Sciatic nerve (tissue), 2 donors: ENCODE results near the gene ARIH1. TPM values are rescaled to one million over a fixed set of nuclear protein-coding genes. Genes with fewer than 3 reads are reported as not detected.

Experiments
- ATAC-seq: fragments of 200-7000 bp; cut with Tn5 transposase; one replicate; pipeline ENCODE4 v1.9.1; 2020; ENCODE audit warnings: mild to moderate bottlenecking, moderate library complexity
- DNase-seq: peaks from one replicate; pipeline ENCODE4 v3.0.0-alpha.2; 2020; ENCODE audit warnings: low spot score
- intact Hi-C: fragments of 100-400 bp; cut with DNase I; formaldehyde crosslinking; loops from one replicate; pipeline ENCODE4 v1.14.2; 2022
- total RNA-seq: library from RNA; stranded (reverse); fragmentation: NEBNext Ultra II Directional; extraction: Animal tissue kit (Norgen Biotek cat#: 25700); gene quantifications from one replicate; pipeline ENCODE4 v1.2.1, GENCODE V29; 2021
- donor health status: DM: no; HTN: no; CAD: no.
- donor health status: DM: no; HTN: no; CAD: no.

The ARIH1 gene
- total RNA-seq, 1 donor from 2014 or later = 175 TPM

DNA sequence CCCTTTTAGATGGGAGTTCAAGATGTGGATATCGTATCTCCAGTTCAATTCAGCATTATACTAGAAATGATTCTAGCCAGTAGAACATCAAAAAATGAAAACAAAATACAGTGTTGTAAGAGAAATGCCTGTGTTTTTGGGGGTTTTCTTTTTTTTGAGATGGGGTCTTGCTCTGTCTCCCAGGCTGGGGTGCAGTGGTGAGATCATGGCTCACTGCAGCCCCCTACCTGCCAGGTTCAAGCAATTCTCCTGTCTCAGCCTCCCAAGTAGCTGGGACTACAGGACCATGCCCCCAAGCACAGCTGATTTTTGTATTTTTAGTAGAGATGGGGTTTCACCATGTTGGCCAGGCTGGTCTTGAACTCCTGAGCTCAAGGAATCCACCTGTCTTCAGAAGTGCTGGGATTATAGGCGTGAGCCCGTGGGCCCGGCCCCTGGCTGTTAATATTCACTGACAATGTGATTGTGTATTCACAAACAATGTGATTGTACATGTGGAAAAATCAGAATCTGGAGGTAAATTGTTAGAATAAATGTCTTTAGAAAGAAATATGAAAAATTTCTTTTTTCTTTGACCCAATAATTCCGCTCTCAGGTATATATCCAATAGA, 59.0 kb downstream of the ARIH1 start:
- ATAC-seq (no peak), DNase-seq (no peak)
- intact Hi-C loops = no loop called here

DNA sequence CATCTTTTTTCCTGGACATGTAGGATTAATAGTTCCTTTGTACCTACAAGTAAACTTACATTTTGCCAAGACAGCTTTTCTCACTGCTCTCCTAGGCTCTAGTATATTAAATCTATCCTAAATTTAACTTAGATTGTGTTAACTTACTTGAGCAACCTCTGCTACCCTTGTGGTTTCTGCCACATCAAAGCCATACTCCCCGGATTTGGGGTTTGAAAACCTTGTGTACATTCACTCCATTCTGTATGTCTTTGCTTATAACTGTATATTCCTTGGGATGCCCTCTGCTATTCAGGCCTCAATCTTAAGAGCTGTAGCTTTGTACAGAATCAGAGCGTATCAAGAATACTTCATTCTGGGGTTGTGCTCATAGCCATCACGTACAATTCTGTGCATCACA, 60.4 kb downstream of the ARIH1 start:
- no peak for DNase-seq
- intact Hi-C loops = no loop called here
- no peak for ATAC-seq

DNA sequence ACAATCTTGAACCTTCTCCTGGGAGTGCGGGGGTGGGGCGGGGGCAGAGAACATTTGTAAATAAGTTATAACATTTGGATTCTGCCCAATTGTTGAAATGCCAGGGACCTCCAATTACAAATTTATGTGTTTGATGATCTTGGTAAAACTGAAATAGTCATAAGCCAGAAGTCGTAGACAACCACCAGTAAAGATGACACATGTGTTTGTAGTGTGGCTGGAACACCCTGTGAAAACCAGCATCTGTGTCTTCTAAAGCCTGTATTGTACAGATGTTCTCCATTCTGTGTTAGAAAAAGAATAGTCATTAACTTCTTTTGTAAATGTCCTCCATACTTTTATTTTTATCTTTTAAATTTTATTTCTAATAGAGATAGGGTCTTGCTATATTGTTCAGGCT, 61.8 kb downstream of the ARIH1 start:
- ATAC-seq (no peak), DNase-seq (no peak)
- intact Hi-C loops = no loop called here

DNA sequence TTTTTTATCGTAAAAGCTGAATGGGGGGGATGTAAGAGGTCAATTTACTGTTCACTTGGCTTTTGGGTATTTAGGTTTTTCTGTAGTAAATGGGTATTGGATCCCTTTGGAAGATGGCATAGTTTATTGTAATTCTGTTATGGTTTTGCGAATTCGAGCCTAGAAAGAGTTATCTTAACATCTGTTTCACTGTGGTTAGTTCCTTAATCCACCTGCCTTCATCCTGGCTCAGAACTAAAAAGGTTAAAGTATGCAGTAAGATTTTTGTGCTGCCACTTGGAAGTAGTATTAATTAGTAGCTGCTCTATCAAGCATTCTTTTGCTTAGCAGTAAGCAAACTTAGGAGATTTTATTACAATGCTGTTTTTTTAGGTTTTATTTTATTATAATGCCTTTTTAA, 62.4 kb downstream of the ARIH1 start:
- intact Hi-C loops = no loop called here
- DNase-seq = no peak
- ATAC-seq = no peak

DNA sequence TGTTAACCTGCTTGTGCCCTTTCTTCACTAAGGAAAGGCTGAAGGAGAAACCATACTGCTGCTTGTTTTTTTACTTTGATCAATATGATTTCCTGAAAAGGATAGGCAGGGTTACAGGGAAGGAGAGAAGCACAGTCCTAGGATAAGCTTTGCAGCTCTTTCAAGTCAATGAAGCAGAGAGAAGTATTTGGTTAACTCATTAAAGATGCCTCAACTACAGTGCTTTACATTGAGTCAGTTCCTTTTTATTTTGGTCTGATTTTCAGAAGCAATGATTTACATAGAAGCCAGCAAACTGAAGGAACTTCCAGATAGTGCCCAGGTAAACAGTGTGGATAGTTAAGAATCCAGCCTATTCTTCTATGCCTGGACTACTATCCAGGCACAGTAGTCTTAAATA, 64.8 kb downstream of the ARIH1 start:
- no peak for ATAC-seq
- DNase-seq = no peak
- intact Hi-C loops = no loop called here

DNA sequence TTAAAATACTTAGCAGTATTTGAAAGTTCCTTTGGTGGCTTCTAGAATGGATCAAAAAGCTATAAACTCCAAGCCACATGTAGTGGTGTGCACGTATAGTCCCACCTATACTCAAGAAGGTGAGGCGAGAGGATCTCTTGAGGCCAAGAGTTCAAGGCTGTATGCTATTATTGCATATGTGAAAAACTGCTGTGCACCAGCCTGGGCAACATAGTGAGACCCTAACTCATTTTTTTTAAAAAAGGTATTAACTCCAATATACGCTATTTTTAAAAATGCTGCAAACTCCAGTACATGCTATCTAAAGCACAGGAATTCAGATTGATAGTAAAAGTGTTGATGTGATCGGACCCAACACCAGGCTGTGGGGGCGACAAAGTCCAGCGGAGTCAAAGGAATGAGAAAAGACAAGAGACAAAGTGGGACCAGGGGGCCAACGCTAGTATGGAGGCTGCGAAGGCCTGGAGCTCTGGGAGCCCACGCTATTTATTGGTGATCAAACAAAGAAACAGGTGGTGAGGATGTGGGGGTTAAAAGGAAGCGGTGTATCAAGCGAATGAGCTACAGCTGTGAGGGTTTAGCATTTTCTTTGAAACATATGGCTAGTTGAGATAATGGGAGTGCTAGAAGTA, 66.6 kb downstream of the ARIH1 start:
- DNase-seq (no peak), ATAC-seq (no peak)
- intact Hi-C loops = no loop called here

DNA sequence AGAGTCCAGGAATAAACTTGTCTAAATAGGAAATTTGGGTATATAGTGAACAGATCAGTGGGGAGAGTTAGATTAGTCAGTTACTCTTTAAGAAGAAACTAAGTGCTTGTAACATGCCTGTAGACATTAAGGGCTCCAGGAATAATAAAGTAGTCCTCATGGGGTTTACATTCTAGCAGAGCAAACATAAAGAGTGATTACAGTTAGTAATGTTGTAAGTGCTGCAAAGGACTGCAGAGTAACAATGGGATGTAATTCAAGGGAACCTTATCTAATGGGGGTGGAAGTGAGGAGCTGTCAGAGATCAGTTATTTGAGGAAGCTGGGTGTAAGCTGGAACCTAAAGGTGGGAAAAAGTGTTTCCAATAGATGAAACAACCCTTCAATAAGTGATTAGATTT, 67.5 kb downstream of the ARIH1 start:
- DNase-seq (no peak), ATAC-seq (no peak)
- intact Hi-C loops = no loop called here

DNA sequence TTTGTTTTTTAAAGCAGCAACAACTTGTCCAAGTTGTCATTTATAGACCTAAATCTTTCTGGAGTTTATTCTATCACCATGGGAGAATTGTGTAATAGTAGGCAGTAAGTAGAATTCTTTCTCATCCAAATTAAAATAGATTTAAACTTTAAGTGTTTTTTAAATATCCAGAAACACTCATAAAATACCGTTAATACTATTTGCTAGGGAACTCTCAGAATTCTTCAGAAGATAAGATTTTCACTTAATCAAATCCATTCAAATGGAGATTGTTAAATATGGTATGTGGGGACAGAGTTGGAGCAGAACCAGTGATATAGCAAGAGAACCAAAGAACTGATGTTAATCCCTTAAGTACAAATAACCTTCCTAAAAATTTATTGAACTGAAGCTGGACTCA, 71.0 kb downstream of the ARIH1 start:
- ATAC-seq (no peak), DNase-seq (no peak)
- intact Hi-C loops = no loop called here

DNA sequence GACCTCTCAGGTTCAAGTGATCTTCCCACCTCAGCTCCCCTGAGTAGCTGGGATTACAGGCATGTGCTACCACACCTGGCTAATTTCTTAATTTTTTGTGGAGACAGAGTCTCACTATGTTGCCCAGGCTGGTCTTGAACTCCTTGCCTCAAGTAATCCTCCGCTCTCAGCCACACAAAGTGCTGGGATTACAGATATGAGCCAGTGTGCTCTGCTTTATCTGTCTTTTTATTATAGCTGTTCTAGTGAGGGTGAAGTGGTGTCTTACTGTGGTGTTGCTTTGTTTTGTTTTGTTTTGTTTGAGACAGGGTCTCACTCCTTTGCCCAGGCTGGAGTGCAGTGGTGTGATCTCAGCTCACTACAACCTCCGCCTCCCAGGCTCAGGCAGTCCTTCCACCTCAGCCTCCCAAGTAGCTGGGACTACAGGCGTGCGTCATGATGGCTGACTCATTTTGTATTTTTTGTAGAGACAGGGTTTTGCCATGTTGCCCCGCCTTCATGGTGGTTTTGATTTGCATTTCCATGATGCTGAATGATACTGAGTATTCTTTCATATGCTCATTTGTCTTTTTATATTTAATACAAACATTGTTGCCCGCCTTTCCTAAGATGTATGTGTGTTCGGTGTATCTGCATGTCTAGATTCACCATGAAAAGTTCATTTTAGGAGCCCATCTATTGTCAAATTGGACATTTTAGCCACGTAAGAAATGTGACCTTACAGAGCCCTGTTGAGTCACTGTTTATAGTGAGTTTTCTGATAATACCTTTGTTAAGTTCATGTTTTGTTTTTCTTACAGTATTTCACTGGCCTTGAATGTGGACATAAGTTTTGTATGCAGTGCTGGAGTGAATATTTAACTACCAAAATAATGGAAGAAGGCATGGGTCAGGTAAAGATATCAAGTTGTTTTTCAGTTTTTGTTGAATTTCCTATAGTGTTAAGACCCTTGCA, 80.6 kb downstream of the ARIH1 start:
- intact Hi-C loops = no loop called here
- ATAC-seq (no peak), DNase-seq (no peak)

DNA sequence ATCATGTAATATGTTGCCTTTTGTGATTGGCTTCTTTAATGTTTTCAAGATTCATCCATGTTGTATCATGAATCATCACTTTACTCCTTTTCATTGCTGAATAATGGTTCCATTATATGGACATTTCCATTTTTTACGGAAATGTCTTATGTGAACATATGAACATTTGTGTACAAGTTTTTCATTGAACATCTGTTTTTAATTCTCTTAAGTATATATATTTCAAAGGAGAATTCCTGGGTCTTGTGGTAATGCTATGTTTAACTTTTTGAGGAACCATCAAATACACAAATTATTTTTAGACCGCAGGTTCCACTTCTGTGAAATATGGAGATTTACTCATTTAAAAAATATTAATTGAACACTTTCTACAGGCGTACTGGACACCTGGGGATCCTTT, 85.7 kb downstream of the ARIH1 start:
- ATAC-seq (no peak), DNase-seq (no peak)
- intact Hi-C loops = no loop called here

DNA sequence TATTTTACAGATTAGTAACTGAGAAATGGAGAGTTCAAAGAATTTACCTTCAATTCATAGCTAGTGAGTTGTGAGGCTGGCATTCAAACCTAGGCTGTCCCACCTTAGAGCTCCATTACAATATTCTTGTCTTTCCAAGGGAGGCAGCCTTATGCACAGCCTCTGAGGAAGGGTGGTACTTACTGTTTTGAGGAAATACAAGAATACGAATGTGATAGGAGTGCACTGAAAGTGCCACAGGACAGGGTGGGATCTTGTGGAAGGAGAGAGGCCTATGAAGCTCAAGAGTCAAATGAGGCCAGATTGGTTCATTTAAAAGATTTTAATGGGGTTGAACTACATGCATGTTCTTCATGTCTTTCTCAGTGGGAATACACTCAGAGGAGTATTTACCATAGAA, 86.3 kb downstream of the ARIH1 start:
- intact Hi-C loops = no loop called here
- ATAC-seq (no peak), DNase-seq (no peak)

DNA sequence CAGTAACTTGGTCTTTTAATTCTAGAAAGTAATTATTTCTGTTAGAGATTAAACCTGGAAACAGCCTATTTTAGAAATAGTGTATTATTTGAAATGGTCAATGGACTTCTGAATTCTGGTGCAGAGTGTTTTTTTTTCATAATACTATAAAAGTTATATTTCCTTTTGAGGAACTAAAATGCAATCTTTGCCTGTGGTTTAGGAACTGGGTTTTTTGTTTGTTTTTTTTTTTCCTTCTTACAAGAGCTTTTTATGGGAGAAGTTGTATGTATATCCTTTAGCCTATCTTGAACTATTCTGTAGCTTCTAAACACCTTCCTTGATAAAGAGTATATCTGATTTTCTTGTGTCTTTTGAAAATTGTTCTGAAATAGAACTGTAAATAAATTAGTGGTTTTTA, 88.3 kb downstream of the ARIH1 start:
- intact Hi-C loops = no loop called here
- DNase-seq (no peak), ATAC-seq (no peak)

DNA sequence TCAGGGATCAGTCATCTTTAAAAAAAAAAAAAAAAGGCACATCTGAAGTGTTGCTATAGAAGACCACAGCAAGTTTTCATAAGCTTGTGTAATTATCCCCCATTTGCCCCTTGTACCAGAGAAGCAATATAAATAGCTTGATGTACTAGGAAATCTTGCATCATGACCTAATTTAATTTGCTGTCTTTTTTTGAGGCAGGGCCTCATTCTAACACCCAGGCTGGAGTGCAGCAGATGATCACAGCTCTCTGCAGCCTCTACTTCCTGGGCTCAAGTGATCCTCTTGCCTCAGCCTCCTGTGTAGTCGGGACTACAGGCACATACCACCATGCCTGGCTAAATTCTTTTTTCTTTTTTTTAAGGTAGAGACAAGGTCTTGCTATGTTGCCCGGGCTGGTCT, 88.7 kb downstream of the ARIH1 start:
- DNase-seq = no peak
- ATAC-seq = no peak
- intact Hi-C loops = no loop called here

DNA sequence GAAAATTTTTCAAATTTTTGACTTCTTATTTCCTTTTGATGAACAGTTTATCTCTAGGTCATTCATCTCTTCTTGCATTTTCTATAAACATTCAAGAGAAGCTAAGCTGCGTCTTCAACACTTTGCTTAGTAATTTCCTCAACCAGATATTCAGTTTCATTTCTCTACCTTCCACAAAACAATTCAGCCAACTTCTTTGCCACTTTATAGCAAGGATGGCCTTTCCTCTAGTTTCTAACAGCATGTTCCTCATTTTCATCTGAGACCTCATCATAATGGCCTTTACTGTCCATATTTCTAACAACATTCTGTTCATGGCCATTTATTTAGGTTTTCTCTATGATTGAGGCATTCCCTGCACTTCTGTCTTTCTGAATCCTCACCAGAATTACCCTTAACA, 90.0 kb downstream of the ARIH1 start:
- no peak for DNase-seq
- no peak for ATAC-seq
- intact Hi-C loops = no loop called here

DNA sequence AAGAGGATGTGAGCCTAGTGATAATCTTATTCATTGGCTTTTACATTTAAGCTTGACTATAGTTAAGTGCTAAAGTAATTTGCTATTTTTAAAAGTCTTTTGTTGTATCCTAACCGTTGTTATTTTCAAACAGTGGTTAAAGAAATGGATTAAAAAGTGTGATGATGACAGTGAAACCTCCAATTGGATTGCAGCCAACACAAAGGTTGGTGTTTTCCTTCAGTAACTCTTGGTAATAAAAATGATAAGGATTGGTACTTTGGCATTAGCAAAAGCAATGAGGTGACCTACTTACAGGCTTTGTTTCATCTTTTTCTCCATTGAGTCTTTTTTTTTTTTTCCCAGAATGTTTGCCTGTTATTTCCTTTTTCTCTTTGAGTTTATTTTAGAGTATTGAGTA, 92.8 kb downstream of the ARIH1 start:
- no peak for DNase-seq
- intact Hi-C loops = no loop called here
- no peak for ATAC-seq

DNA sequence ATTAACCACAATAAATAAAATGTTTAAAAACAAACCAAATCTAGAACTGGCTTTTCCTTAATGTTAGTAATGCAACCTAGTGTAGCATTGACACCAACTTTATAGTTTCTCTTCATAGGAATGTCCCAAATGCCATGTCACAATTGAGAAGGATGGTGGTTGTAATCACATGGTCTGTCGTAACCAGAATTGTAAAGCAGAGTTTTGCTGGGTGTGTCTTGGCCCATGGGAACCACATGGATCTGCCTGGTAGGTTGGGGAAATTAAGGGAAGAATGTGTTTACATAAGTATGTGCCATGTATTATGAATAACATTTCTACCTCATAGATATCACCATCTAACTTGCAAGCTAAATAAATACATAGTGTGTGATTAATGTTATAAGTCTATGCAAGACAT, 95.9 kb downstream of the ARIH1 start:
- no peak for ATAC-seq
- DNase-seq = no peak
- intact Hi-C loops = no loop called here

DNA sequence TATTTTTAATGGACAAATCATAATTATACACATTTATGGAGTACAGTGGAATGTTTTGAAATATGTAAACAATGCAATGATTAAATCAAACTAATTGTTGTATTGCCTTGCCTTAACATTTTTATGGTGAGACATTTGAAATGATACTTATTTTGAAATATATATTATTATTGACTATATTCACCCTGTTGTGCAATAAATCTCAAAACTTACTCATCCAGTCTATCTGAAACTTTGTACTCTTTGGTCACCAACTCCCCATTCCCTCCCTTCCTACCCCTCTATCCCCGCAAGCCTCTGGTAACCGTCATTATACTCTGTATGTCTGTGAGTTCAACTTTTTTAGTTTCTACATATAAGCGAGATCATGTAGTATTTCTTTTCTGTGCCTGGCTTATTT, 105.7 kb downstream of the ARIH1 start:
- intact Hi-C loops = no loop called here
- ATAC-seq (no peak), DNase-seq (no peak)

DNA sequence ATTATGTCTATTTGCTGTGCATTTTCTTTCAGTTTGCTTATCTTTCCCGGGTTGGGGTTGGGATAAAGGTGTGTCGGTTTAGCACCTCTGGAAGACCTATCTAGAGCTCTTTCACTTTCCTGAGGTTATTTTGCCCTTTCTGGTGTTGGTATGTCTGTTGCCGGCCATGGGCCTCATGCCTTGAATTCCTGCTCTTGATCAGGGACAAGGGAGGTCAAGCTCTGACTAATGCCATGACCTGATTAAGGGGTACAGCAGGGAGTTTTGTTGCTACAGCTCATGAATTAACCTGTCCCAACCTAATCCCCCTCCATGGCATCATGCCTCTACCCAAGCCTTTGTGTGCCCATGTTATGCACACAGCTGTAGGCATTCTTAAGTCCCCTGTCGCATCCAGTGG, 109.9 kb downstream of the ARIH1 start:
- ATAC-seq (no peak), DNase-seq (no peak)
- intact Hi-C loops = no loop called here

DNA sequence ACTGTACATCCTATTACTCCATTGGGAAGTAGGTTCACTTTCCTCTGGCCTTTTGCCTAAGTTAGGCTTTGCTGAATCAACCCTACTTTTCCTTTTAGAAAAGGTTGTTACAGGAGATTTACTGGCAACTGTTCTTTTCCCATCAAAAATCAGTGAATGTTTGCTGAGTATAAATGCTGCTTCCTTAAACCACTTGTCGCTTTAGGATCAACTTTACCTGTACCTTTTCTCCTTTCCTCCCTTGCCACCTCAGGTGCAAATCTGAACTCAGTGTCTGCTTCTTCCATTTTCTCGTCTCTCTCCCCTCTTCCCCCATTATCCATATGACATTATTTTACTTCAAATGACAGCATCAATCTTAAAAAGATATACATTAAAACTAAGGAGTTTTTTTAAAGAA, 110.9 kb downstream of the ARIH1 start:
- intact Hi-C loops = no loop called here
- DNase-seq = no peak
- no peak for ATAC-seq

DNA sequence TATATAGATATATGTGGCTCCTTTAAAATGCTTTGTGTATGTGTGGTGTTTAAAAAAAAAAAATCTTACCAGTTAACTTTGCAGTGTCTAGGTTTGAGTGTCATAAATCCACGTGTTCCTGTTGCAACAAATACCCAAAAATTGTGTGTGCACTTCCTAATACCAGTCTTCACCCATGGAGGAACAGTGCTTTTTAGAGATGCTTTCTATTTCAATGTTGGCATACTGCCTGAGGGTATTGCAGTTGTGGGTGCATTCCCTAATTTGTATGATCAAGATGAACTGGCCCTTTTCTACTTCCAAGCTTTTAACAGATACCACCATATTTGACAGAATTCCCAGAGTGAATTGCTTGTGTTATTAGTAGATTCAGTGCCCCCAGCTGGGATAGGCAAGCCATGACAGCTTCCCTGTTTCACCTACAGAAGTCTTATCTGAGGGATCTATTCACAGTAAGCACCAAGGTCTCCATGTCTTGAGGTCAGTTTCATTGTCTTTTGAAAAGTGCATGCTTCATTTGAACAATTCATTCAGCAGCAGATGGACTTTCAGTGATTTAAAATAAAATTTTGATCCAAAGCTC, 111.4 kb downstream of the ARIH1 start:
- DNase-seq = no peak
- intact Hi-C loops = no loop called here
- no peak for ATAC-seq
